ENCODE measurements around the gene CLDN2. TPM values are rescaled to one million over a fixed set of nuclear protein-coding genes. Genes with fewer than 3 reads are reported as not detected.
A peak's percentile ranks its signal among the peaks of the same experiment; 100 is the strongest.

CLDN2 gene
- total and polyA plus RNA-seq, 4 donors: 0.37 to 25.5 (median 20.7) TPM

GRCh38 chrX:106927023-106927422 lies 6.8 kb downstream of the CLDN2 start:
- Histone ChIP-seq H3K27me3 (ENCODE audit: control insufficient read depth in 4 of 4, insufficient read depth in 4 of 4, low read length in 3 of 4) (no peaks in the 10 kb centered on the region), H3K4me3 (ENCODE audit: low read depth in 1 of 3, low read length in 3 of 3) (no peak overlapping the region), H3K9me3 (ENCODE audit: control insufficient read depth in 4 of 4, low read length in 3 of 4) (no peaks in the 10 kb centered on the region), H3K27ac (ENCODE audit: low read depth in 1 of 2, low read length in 2 of 2) (peak overlapping the region; percentile 53 to 79), H3K9ac (ENCODE audit: low read depth in 1 of 2, low read length in 2 of 2) (no peak overlapping the region), H3K4me1 (ENCODE audit: control insufficient read depth in 4 of 4, insufficient read depth in 4 of 4, low read length in 3 of 4) (peaks cover 3 to 28% (median 18%) of the 10 kb centered on the region in 4 donors), H3K36me3 (ENCODE audit: control insufficient read depth in 4 of 4, insufficient read depth in 3 of 4, low read depth in 1 of 4, low read length in 3 of 4) (no peaks in the 10 kb centered on the region)
- TF ChIP-seq MAX (IDR thresholded peaks at IDR 0.05) (no peak), RAD21 (IDR thresholded peaks at IDR 0.05) (no peak), FOXA1 (IDR thresholded peaks at IDR 0.05) (no peak), REST (IDR thresholded peaks at IDR 0.05) (no peak), FOXA2 (IDR thresholded peaks at IDR 0.05) (no peak), CTCF (IDR thresholded peaks at IDR 0.05; ENCODE audit: low read depth, low read length, missing input control) (no peak), NR2F2 (IDR thresholded peaks at IDR 0.05) (no peak), ATF3 (IDR thresholded peaks at IDR 0.05) (no peak), RXRA (IDR thresholded peaks at IDR 0.05) (no peak), EGR1 (IDR thresholded peaks at IDR 0.05; ENCODE audit: low read depth in 2 of 2) (no peak), YY1 (IDR thresholded peaks at IDR 0.05) (no peak), HNF4G (IDR thresholded peaks at IDR 0.05) (no peak), GABPA (IDR thresholded peaks at IDR 0.05 in 1 of 2, conservative IDR thresholded peaks at IDR 0.05 in 1 of 2) (no peak), ZBTB33 (IDR thresholded peaks at IDR 0.05) (no peak), HNF4A (conservative IDR thresholded peaks at IDR 0.05) (no peak)
- 99% methylated on average over 3 of the region's 3 CpGs for WGBS
- DNase-seq (ENCODE audit: low spot score): no peak

- whole genome bisulfite sequencing: 34% methylated on average over 5 of the region's 5 CpGs
- Histone ChIP-seq H3K27me3 (ENCODE audit: control insufficient read depth in 4 of 4, insufficient read depth in 4 of 4, low read length in 3 of 4) (no peaks in the 10 kb centered on the region), H3K4me1 (ENCODE audit: control insufficient read depth in 4 of 4, insufficient read depth in 4 of 4, low read length in 3 of 4) (peaks cover 3 to 33% (median 21%) of the 10 kb centered on the region in 4 donors), H3K4me3 (ENCODE audit: low read depth in 1 of 3, low read length in 3 of 3) (peak overlapping the region in 2 of 3 donors; percentile 37 to 68), H3K9ac (ENCODE audit: low read depth in 1 of 2, low read length in 2 of 2) (peak overlapping the region in 1 of 2 donors; percentile 67), H3K36me3 (ENCODE audit: control insufficient read depth in 4 of 4, insufficient read depth in 3 of 4, low read depth in 1 of 4, low read length in 3 of 4) (no peaks in the 10 kb centered on the region), H3K9me3 (ENCODE audit: control insufficient read depth in 4 of 4, low read length in 3 of 4) (no peaks in the 10 kb centered on the region), H3K27ac (ENCODE audit: low read depth in 1 of 2, low read length in 2 of 2) (peak overlapping the region; percentile 75 to 79)
- DNase-seq (ENCODE audit: low spot score): no peak
- TF ChIP-seq GABPA (IDR thresholded peaks at IDR 0.05 in 1 of 2, conservative IDR thresholded peaks at IDR 0.05 in 1 of 2) (no peak), RXRA (IDR thresholded peaks at IDR 0.05) (peak; percentile 70 to 89), HNF4G (IDR thresholded peaks at IDR 0.05) (no peak), CTCF (IDR thresholded peaks at IDR 0.05; ENCODE audit: low read depth, low read length, missing input control) (no peak), RAD21 (IDR thresholded peaks at IDR 0.05) (peak in 1 of 2 donors; percentile 31), NR2F2 (IDR thresholded peaks at IDR 0.05) (peak; percentile 67), JUND (IDR thresholded peaks at IDR 0.05) (peak in 1 of 2 donors; percentile 76), TAF1 (conservative IDR thresholded peaks at IDR 0.05) (no peak), YY1 (IDR thresholded peaks at IDR 0.05) (peak; percentile 67), FOXA1 (IDR thresholded peaks at IDR 0.05) (no peak), EGR1 (IDR thresholded peaks at IDR 0.05; ENCODE audit: low read depth in 2 of 2) (peak in 1 of 2 donors; percentile 69), FOXA2 (IDR thresholded peaks at IDR 0.05) (no peak), SP1 (IDR thresholded peaks at IDR 0.05) (peak; percentile 66), MAX (IDR thresholded peaks at IDR 0.05) (peak; percentile 89), ATF3 (IDR thresholded peaks at IDR 0.05) (peak; percentile 32), HNF4A (conservative IDR thresholded peaks at IDR 0.05) (peak; percentile 71 to 81)
Observed at GRCh38 chrX:106927700-106928099, 7.5 kb downstream of the CLDN2 start.

All from liver (tissue), 9 donors.